Glutamatergic neuron (in vitro differentiated cells): ENCODE results near the gene TMEM134. TPM values are rescaled to one million over a fixed set of nuclear protein-coding genes. Genes with fewer than 3 reads are reported as not detected.

ENCODE experiments used
- DNase-seq: peaks from one replicate; pipeline ENCODE4 v3.0.0; 2022
- H3K27ac Mint-ChIP-seq: one replicate; pipeline ENCODE4 v1.8.0; 2020; ENCODE audit warnings: mild to moderate bottlenecking, mixed read lengths, inconsistent platforms; ENCODE audit not compliant: unreplicated experiment
- H3K27me3 Mint-ChIP-seq: one replicate; pipeline ENCODE4 v1.8.0; 2020; ENCODE audit warnings: mild to moderate bottlenecking, moderate library complexity, mixed read lengths, inconsistent platforms; ENCODE audit not compliant: unreplicated experiment
- H3K36me3 Mint-ChIP-seq: one replicate; pipeline ENCODE4 v1.8.0; 2020; ENCODE audit warnings: mild to moderate bottlenecking, mixed read lengths, inconsistent platforms; ENCODE audit not compliant: unreplicated experiment
- H3K4me1 Mint-ChIP-seq: one replicate; pipeline ENCODE4 v1.8.0; 2020; ENCODE audit warnings: mild to moderate bottlenecking, low read depth, mixed read lengths, inconsistent platforms; ENCODE audit not compliant: unreplicated experiment
- H3K4me3 Mint-ChIP-seq: one replicate; pipeline ENCODE4 v1.8.0; 2020; ENCODE audit warnings: mild to moderate bottlenecking, mixed read lengths, inconsistent platforms; ENCODE audit not compliant: unreplicated experiment
- H3K9me3 Mint-ChIP-seq: one replicate; pipeline ENCODE4 v1.8.0; 2020; ENCODE audit warnings: mild to moderate bottlenecking, moderate library complexity, mixed read lengths, inconsistent platforms; ENCODE audit not compliant: unreplicated experiment
- total RNA-seq: library from RNA; stranded (reverse); fragmentation: NEBNext Ultra II Directional; extraction: Animal tissue kit (Norgen Biotek cat#: 25700); gene quantifications from one replicate; pipeline ENCODE4 v1.2.1, GENCODE V29; 2021; ENCODE audit not compliant: unreplicated experiment
- TF ChIP-seq, protein P1 (sequence below): fragments of 200-600 bp; sonication (generic); IDR thresholded peaks from one replicate; pipeline ENCODE4 v1.5.0; 2021; ENCODE audit not compliant: partially characterized antibody, unreplicated experiment

The TMEM134 gene
- total RNA-seq, 1 donor from 2014 or later = 41.9 TPM

DNA sequence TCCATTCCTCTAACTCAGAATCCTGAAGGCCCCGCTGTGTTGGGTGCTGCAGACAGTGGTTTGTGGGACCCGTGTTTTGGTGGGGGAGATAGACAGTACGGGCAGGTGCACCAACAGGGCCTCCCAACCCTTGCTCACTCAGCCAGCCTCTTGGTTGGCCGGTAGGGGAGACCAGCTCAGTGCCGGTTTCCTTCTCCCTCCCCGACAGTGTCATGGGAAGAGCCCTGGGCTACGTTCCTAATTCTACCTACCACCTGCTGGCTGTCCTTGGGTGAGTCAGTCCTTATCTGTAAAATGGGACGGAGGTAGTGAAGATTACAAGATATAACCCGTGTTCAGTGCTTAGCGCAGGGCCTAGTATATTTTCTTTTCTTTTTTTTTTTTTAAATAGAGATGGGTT is 5.9 kb downstream of the TMEM134 start:
- Mint-ChIP-seq H3K4me3 (no peak overlapping the region), H3K4me1 (peaks cover 4% of the 10 kb centered on the region), H3K9me3 (no peaks in the 10 kb centered on the region), H3K27me3 (peaks cover 2% of the 10 kb centered on the region), H3K36me3 (no peaks in the 10 kb centered on the region), H3K27ac (no peak overlapping the region)
- no peak for DNase-seq
- TF ChIP-seq, protein P1, sequence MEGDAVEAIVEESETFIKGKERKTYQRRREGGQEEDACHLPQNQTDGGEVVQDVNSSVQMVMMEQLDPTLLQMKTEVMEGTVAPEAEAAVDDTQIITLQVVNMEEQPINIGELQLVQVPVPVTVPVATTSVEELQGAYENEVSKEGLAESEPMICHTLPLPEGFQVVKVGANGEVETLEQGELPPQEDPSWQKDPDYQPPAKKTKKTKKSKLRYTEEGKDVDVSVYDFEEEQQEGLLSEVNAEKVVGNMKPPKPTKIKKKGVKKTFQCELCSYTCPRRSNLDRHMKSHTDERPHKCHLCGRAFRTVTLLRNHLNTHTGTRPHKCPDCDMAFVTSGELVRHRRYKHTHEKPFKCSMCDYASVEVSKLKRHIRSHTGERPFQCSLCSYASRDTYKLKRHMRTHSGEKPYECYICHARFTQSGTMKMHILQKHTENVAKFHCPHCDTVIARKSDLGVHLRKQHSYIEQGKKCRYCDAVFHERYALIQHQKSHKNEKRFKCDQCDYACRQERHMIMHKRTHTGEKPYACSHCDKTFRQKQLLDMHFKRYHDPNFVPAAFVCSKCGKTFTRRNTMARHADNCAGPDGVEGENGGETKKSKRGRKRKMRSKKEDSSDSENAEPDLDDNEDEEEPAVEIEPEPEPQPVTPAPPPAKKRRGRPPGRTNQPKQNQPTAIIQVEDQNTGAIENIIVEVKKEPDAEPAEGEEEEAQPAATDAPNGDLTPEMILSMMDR = no peak

DNA sequence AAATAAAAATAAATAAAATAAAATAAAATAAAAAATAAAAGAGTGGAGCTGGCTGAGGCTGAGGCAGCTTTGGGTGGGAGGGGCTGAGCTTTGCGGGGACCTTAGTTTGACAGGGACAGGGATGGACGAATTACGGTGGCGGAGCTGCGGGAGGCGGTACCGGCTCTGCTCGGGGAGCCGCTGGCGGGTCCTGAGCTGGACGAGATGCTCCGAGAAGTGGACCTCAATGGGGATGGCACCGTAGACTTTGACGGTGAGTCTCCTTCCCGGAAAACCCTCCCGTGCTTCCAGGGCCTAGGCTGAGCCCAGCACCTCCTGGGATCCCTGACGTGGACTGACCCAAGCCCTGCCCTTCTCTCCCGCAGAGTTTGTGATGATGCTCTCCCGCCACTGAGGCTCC is 10.8 kb downstream of the TMEM134 start:
- Mint-ChIP-seq H3K4me1 (no peaks in the 10 kb centered on the region), H3K27me3 (peaks cover 7% of the 10 kb centered on the region), H3K9me3 (no peaks in the 10 kb centered on the region), H3K4me3 (no peak overlapping the region), H3K27ac (no peak overlapping the region), H3K36me3 (no peaks in the 10 kb centered on the region)
- TF ChIP-seq, protein P1 = no peak
- no peak for DNase-seq

DNA sequence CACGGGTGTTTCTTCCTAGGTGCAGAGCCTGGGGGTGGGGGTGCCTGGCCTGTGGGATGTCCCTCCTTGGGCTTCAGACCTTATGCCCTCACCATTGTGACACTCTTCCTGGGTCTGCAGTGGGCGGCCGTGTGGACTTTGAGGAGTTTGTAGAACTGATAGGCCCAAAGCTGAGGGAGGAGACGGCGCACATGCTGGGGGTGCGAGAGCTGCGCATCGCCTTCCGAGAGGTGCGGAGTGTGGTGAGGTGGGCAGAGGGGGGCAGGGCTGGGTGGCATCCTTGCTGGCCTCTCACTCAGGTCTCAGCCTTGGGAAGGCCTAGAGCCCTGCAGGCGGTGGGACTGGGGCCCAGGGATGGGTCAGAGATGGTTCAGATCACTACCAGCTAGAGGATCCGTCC is 11.6 kb downstream of the TMEM134 start:
- Mint-ChIP-seq H3K4me1 (no peaks in the 10 kb centered on the region), H3K27me3 (peaks cover 7% of the 10 kb centered on the region), H3K36me3 (no peaks in the 10 kb centered on the region), H3K27ac (no peak overlapping the region), H3K4me3 (no peak overlapping the region), H3K9me3 (peaks cover 2% of the 10 kb centered on the region)
- TF ChIP-seq, protein P1 = no peak
- DNase-seq = no peak

DNA sequence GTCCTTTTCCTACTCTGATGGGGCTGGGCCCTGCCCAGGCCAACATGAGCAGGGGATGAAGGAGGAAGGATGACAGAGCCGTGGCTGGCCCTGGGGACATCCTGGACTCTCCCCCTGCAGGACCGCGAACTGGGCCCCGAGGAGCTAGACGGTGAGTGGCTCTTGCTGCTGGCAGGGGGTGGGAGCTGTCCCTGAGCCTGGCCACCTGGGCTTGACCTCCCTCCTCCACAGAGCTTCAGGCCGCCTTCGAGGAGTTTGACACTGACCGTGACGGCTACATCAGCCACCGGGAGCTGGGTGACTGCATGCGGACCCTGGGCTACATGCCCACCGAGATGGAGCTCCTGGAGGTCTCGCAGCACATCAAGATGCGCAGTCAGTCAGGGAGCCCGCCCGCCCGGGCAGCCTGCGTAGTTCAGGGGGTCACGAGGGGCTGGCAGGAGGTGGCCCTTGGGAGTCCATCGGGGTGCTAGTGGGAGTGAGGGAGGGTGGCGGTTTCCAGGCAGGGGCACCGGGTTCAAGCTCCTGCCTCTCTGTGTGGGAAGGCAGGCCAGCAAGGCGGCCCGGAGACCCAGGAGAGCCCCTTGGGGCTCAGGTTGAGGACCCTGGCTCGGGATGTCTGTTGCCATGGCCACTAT is 12.9 kb downstream of the TMEM134 start:
- DNase-seq = no peak
- H3K27ac Mint-ChIP-seq = no peak overlapping the region
- H3K9me3 Mint-ChIP-seq = peaks cover 6% of the 10 kb centered on the region
- no peaks in the 10 kb centered on the region for H3K4me1 Mint-ChIP-seq
- H3K36me3 Mint-ChIP-seq = no peaks in the 10 kb centered on the region
- TF ChIP-seq, protein P1 = no peak
- H3K4me3 Mint-ChIP-seq = no peak overlapping the region
- H3K27me3 Mint-ChIP-seq = peaks cover 8% of the 10 kb centered on the region

DNA sequence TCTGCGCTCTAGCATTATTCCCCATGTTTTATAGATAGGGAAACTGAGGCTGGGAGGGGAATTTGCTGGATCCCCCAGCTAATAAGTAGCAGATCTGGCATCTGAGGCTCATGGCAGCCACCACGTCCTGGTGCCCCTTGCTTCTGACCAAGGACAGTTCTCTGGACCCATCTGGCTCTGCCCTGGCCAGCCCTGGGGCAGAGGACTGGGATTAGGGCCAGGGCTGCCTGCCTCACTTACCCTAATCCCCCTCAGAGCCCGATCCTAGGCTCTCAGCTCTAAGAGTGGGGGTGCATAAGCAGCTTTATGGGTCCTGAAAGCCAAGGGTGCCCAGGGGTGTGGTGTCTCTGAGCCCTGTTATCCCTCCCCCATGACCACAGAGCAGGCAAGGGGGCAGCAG is 14.0 kb downstream of the TMEM134 start, which contains the start of gene CABP4:
Gene CABP4 (plus strand): TSS at position 301 of the 400 bp plus-strand sequence. CDS start 70 bp downstream, at position 371.
- H3K4me1 Mint-ChIP-seq = no peaks in the 10 kb centered on the region
- H3K9me3 Mint-ChIP-seq = peaks cover 6% of the 10 kb centered on the region
- H3K4me3 Mint-ChIP-seq = no peak within 1 kb of the TSS
- no peak for DNase-seq
- H3K27ac Mint-ChIP-seq = no peak within 1 kb of the TSS
- TF ChIP-seq, protein P1 = no peak
- H3K36me3 Mint-ChIP-seq = no peaks in the 10 kb centered on the region
- H3K27me3 Mint-ChIP-seq = peaks cover 8% of the 10 kb centered on the region
